Mammary epithelial cell (primary cell): ENCODE data around the gene MTMR12.

ENCODE experiments used
- EZH2 ChIP-seq: IDR thresholded peaks from 2 replicates; pipeline ENCODE4 v1.6.1; 2012; ENCODE audit warnings: low read length, inconsistent platforms, borderline replicate concordance
- TF ChIP-seq, protein P1 (sequence below), 2 donors: IDR thresholded peaks in 1 of 2; conservative IDR thresholded peaks in 1 of 2; 2 replicates each; pipeline ENCODE4 v1.5.1; 2011 to 2012; ENCODE audit warnings: inconsistent platforms in 2 of 2, low read length in 2 of 2, mild to moderate bottlenecking in 2 of 2, control low read depth in 1 of 2, low read depth in 1 of 2; ENCODE audit not compliant: insufficient read depth in 1 of 2; ENCODE audit errors: extremely low read depth in 1 of 2

DNA sequence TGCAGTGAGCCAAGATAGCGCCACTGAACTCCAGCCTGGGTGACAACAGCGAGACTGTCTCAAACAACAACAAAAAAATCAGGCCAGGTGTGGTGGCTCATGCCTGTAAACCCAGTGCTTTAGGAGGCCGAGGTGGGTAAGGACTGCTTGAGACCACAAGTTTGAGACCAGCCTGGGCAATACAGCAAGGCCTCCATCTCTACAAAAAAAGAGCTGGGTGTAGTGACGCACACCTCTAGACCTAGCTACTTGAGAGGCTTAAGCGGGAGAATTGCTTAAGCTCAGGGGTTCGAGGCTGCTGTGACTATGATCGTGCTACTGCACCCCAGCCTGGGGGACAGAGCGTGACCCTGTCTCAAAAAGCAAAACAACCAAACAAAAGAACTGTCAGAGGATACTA lies 39.9 kb upstream of the MTMR12 start:
- TF ChIP-seq, protein P1, sequence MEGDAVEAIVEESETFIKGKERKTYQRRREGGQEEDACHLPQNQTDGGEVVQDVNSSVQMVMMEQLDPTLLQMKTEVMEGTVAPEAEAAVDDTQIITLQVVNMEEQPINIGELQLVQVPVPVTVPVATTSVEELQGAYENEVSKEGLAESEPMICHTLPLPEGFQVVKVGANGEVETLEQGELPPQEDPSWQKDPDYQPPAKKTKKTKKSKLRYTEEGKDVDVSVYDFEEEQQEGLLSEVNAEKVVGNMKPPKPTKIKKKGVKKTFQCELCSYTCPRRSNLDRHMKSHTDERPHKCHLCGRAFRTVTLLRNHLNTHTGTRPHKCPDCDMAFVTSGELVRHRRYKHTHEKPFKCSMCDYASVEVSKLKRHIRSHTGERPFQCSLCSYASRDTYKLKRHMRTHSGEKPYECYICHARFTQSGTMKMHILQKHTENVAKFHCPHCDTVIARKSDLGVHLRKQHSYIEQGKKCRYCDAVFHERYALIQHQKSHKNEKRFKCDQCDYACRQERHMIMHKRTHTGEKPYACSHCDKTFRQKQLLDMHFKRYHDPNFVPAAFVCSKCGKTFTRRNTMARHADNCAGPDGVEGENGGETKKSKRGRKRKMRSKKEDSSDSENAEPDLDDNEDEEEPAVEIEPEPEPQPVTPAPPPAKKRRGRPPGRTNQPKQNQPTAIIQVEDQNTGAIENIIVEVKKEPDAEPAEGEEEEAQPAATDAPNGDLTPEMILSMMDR (conservative IDR thresholded peaks at IDR 0.05 in 1 of 2, IDR thresholded peaks at IDR 0.05 in 1 of 2; ENCODE audit: extremely low read depth in 1 of 2, insufficient read depth in 1 of 2, low read depth in 1 of 2, low read length in 2 of 2): no peak
- no peak for TF ChIP-seq EZH2
